Activated T-helper 1 cell treated with anti-CD3 and anti-CD28 coated beads, Interleukin-12 subunit alpha, Interleukin-12 subunit beta, Interleukin-2, Interleukin-4 antibody, amounts not matched to agents 30 ng/mL and 10 ng/mL and 1 ng/mL, durations not matched to agents 14 hours and 24 hours and 36 hours (primary cell): ENCODE results near the gene TXNRD2. TPM values are rescaled to one million over a fixed set of nuclear protein-coding genes. Genes with fewer than 3 reads are reported as not detected.

Source experiments
- DNase-seq: peaks from one replicate; pipeline ENCODE4 v3.0.0; 2021; ENCODE audit warnings: low spot score
- H3K27ac Mint-ChIP-seq: one replicate; pipeline ENCODE4 v1.8.0; 2021; ENCODE audit warnings: mild to moderate bottlenecking, mixed read lengths
- H3K27me3 Mint-ChIP-seq: one replicate; pipeline ENCODE4 v1.8.0; 2022; ENCODE audit warnings: mild to moderate bottlenecking, moderate library complexity, mixed read lengths; ENCODE audit not compliant: insufficient read depth
- H3K36me3 Mint-ChIP-seq: one replicate; pipeline ENCODE4 v1.8.0; 2021; ENCODE audit warnings: low read depth, mixed read lengths
- H3K4me1 Mint-ChIP-seq: one replicate; pipeline ENCODE4 v1.8.0; 2021; ENCODE audit warnings: low read depth, mixed read lengths
- H3K4me3 Mint-ChIP-seq: one replicate; pipeline ENCODE4 v1.8.0; 2021; ENCODE audit warnings: mild to moderate bottlenecking, moderate library complexity, mixed read lengths
- H3K9me3 Mint-ChIP-seq: one replicate; pipeline ENCODE4 v1.8.0; 2021; ENCODE audit warnings: mixed read lengths
- intact Hi-C: fragments of 100-400 bp; cut with micrococcal nuclease; formaldehyde crosslinking; loops from one replicate; pipeline ENCODE4 v1.15.1; 2024
- total RNA-seq: library from RNA; stranded (reverse); gene quantifications from 2 replicates; pipeline ENCODE4 v1.2.3, GENCODE V29; 2022

The TXNRD2 gene
- total RNA-seq, 1 donor from 2014 or later = 20.0 TPM

- DNase-seq = no peak
- no peak overlapping the region for H3K27ac Mint-ChIP-seq
- H3K9me3 Mint-ChIP-seq = no peaks in the 10 kb centered on the region
- intact Hi-C loops = no loop called here
- H3K27me3 Mint-ChIP-seq = no peaks in the 10 kb centered on the region
- H3K4me1 Mint-ChIP-seq = no peaks in the 10 kb centered on the region
- no peaks in the 10 kb centered on the region for H3K36me3 Mint-ChIP-seq
- no peak overlapping the region for H3K4me3 Mint-ChIP-seq
Measured at GRCh38 chr22:19961201-19961580, 19.6 kb upstream of the TXNRD2 start.

- Mint-ChIP-seq H3K4me1 (peaks cover 3% of the 10 kb centered on the region), H3K36me3 (no peaks in the 10 kb centered on the region), H3K27me3 (no peaks in the 10 kb centered on the region), H3K4me3 (no peak overlapping the region), H3K9me3 (no peaks in the 10 kb centered on the region), H3K27ac (no peak overlapping the region)
- intact Hi-C loops = no loop called here
- no peak for DNase-seq
Measured at GRCh38 chr22:19960491-19961200, 19.0 kb upstream of the TXNRD2 start.

- intact Hi-C loops = no loop called here
- H3K27ac Mint-ChIP-seq = no peak overlapping the region
Measured at GRCh38 chr22:19959587-19960490, 18.2 kb upstream of the TXNRD2 start.

GRCh38 chr22:19959043-19959586, 17.5 kb upstream of the TXNRD2 start:
- H3K9me3 Mint-ChIP-seq = no peaks in the 10 kb centered on the region
- H3K27me3 Mint-ChIP-seq = no peaks in the 10 kb centered on the region
- intact Hi-C loops = no loop called here
- no peak overlapping the region for H3K4me3 Mint-ChIP-seq
- H3K27ac Mint-ChIP-seq = no peak overlapping the region
- H3K4me1 Mint-ChIP-seq = peaks cover 7% of the 10 kb centered on the region
- H3K36me3 Mint-ChIP-seq = no peaks in the 10 kb centered on the region
- DNase-seq = no peak

More at GRCh38 chr22:19959587-19960490, 18.2 kb upstream of the TXNRD2 start:
- Mint-ChIP-seq H3K4me1 (peaks cover 7% of the 10 kb centered on the region), H3K36me3 (no peaks in the 10 kb centered on the region), H3K4me3 (no peak overlapping the region), H3K27me3 (no peaks in the 10 kb centered on the region), H3K9me3 (no peaks in the 10 kb centered on the region)
- DNase-seq = no peak

- Mint-ChIP-seq H3K4me1 (peaks cover 7% of the 10 kb centered on the region), H3K27me3 (no peaks in the 10 kb centered on the region), H3K4me3 (no peak overlapping the region), H3K27ac (no peak overlapping the region), H3K9me3 (no peaks in the 10 kb centered on the region), H3K36me3 (no peaks in the 10 kb centered on the region)
- intact Hi-C loops = no loop called here
- no peak for DNase-seq
Measured at GRCh38 chr22:19958083-19959042, 16.7 kb upstream of the TXNRD2 start.

GRCh38 chr22:19957445-19957844, 15.8 kb upstream of the TXNRD2 start:
- Mint-ChIP-seq H3K4me1 (peaks cover 7% of the 10 kb centered on the region), H3K9me3 (no peaks in the 10 kb centered on the region), H3K4me3 (no peak overlapping the region), H3K27me3 (no peaks in the 10 kb centered on the region), H3K27ac (no peak overlapping the region), H3K36me3 (no peaks in the 10 kb centered on the region)
- no peak for DNase-seq
- intact Hi-C loops = no loop called here

- no peak for DNase-seq
- H3K9me3 Mint-ChIP-seq = no peaks in the 10 kb centered on the region
- H3K4me3 Mint-ChIP-seq = no peak overlapping the region
- no peak overlapping the region for H3K27ac Mint-ChIP-seq
- H3K4me1 Mint-ChIP-seq = peaks cover 7% of the 10 kb centered on the region
- H3K36me3 Mint-ChIP-seq = peaks cover 8% of the 10 kb centered on the region
- H3K27me3 Mint-ChIP-seq = no peaks in the 10 kb centered on the region
- intact Hi-C loops = no loop called here
Measured at GRCh38 chr22:19955241-19956128, 13.9 kb upstream of the TXNRD2 start.

GRCh38 chr22:19951346-19951745, 9.7 kb upstream of the TXNRD2 start:
- Mint-ChIP-seq H3K36me3 (peaks cover 15% of the 10 kb centered on the region), H3K9me3 (no peaks in the 10 kb centered on the region), H3K27me3 (no peaks in the 10 kb centered on the region), H3K4me3 (no peak overlapping the region), H3K4me1 (peaks cover 16% of the 10 kb centered on the region), H3K27ac (no peak overlapping the region)
- intact Hi-C loops = no loop called here
- DNase-seq = no peak

- no peak for DNase-seq
- H3K4me3 Mint-ChIP-seq = no peak overlapping the region
- H3K27ac Mint-ChIP-seq = no peak overlapping the region
- H3K9me3 Mint-ChIP-seq = no peaks in the 10 kb centered on the region
- H3K4me1 Mint-ChIP-seq = peaks cover 15% of the 10 kb centered on the region
- intact Hi-C loops = no loop called here
- peaks cover 18% of the 10 kb centered on the region for H3K36me3 Mint-ChIP-seq
- H3K27me3 Mint-ChIP-seq = no peaks in the 10 kb centered on the region
Measured at GRCh38 chr22:19948057-19948760, 6.6 kb upstream of the TXNRD2 start.

GRCh38 chr22:19943082-19944026, 1.7 kb upstream of the TXNRD2 start:
- H3K4me3 Mint-ChIP-seq = peak overlapping the region; percentile 98
- peak overlapping the region; percentile 93 for H3K27ac Mint-ChIP-seq
- H3K36me3 Mint-ChIP-seq = peaks cover 7% of the 10 kb centered on the region
- no peaks in the 10 kb centered on the region for H3K9me3 Mint-ChIP-seq
- H3K27me3 Mint-ChIP-seq = peaks cover 1% of the 10 kb centered on the region
- intact Hi-C loops = loop anchor here (5.0 kb wide), 1 partner anchor 51 kb away; no protein-coding TSS in a partner anchor
- no peak for DNase-seq
- H3K4me1 Mint-ChIP-seq = peaks cover 36% of the 10 kb centered on the region
